ENCODE results near the gene CDH4. TPM values are rescaled to one million over a fixed set of nuclear protein-coding genes. Genes with fewer than 3 reads are reported as not detected.

Gene CDH4
- total RNA-seq, 1 experiment from 2014 or later = 5.3 TPM

- TF ChIP-seq GTF2I (CRISPR knock-in tag; conservative IDR thresholded peaks at IDR 0.05) = no peak
- no peak for TF ChIP-seq PREB (CRISPR knock-in tag; IDR thresholded peaks at IDR 0.05; ENCODE audit: borderline replicate concordance)
These were observed 507.4 kb downstream of the CDH4 start (continued) for GRCh38 chr20:61759286-61760065.

GRCh38 chr20:61760321-61760720 is 508.3 kb downstream of the CDH4 start:
- no peak for TF ChIP-seq CREB1 (CRISPR knock-in tag; IDR thresholded peaks at IDR 0.05)
- TF ChIP-seq CDX4 (CRISPR knock-in tag; IDR thresholded peaks at IDR 0.05; ENCODE audit: borderline replicate concordance) = no peak
- no peak for TF ChIP-seq ESRRA (CRISPR knock-in tag; IDR thresholded peaks at IDR 0.05; ENCODE audit: borderline replicate concordance)
- TF ChIP-seq PRRX2 (CRISPR knock-in tag; IDR thresholded peaks at IDR 0.05) = no peak
- TF ChIP-seq CBFB (CRISPR knock-in tag; IDR thresholded peaks at IDR 0.05; ENCODE audit: low read depth) = no peak
- TF ChIP-seq ATF2 (CRISPR knock-in tag; IDR thresholded peaks at IDR 0.05; ENCODE audit: borderline replicate concordance, low read depth) = no peak
- DNase-seq (ENCODE audit: low spot score) = no peak
- H3K27me3 Mint-ChIP-seq (ENCODE audit: low read depth) = peaks cover 6% of the 10 kb centered on the region
- no peak overlapping the region for H3K4me3 Mint-ChIP-seq
- ChIA-PET POLR2A (no interaction called here), CTCF (no interaction called here)
- H3K27ac Mint-ChIP-seq = no peak overlapping the region
- ATAC-seq = no peak
- no peaks in the 10 kb centered on the region for H3K9me3 Mint-ChIP-seq
- H3K4me1 Mint-ChIP-seq = peaks cover 4% of the 10 kb centered on the region; the same call in 1 of the 2 replicates
- H3K36me3 Mint-ChIP-seq = no peaks in the 10 kb centered on the region

GRCh38 chr20:61760731-61761130 is 508.7 kb downstream of the CDH4 start:
- Mint-ChIP-seq H3K4me3 (no peak overlapping the region), H3K36me3 (no peaks in the 10 kb centered on the region), H3K27me3 (ENCODE audit: low read depth) (peaks cover 6% of the 10 kb centered on the region), H3K4me1 (peaks cover 4% of the 10 kb centered on the region; the same call in 1 of the 2 replicates), H3K27ac (no peak overlapping the region), H3K9me3 (no peaks in the 10 kb centered on the region)
- ChIA-PET CTCF (no interaction called here), POLR2A (no interaction called here)
- no peak for DNase-seq (ENCODE audit: low spot score)
- no peak for ATAC-seq
- TF ChIP-seq OVOL2 (CRISPR knock-in tag; IDR thresholded peaks at IDR 0.05; ENCODE audit: borderline replicate concordance) (no peak), TP53 (CRISPR knock-in tag; IDR thresholded peaks at IDR 0.05) (no peak), ZNF532 (CRISPR knock-in tag; IDR thresholded peaks at IDR 0.05; ENCODE audit: borderline replicate concordance) (no peak), ATF2 (CRISPR knock-in tag; IDR thresholded peaks at IDR 0.05; ENCODE audit: borderline replicate concordance, low read depth) (no peak), ZNF232 (CRISPR knock-in tag; IDR thresholded peaks at IDR 0.05) (no peak), ZNF423 (CRISPR knock-in tag; IDR thresholded peaks at IDR 0.05) (no peak), NFATC4 (CRISPR knock-in tag; IDR thresholded peaks at IDR 0.05) (no peak), GABPB1 (CRISPR knock-in tag; IDR thresholded peaks at IDR 0.05) (no peak), ZSCAN18 (CRISPR knock-in tag; IDR thresholded peaks at IDR 0.05) (no peak), GTF2I (CRISPR knock-in tag; conservative IDR thresholded peaks at IDR 0.05) (no peak), STAT6 (CRISPR knock-in tag; conservative IDR thresholded peaks at IDR 0.05; ENCODE audit: low read depth) (no peak), USF2 (CRISPR knock-in tag; IDR thresholded peaks at IDR 0.05) (no peak)
